Measurements from ENCODE around the gene SLC38A8.

SLC38A8 gene

DNA sequence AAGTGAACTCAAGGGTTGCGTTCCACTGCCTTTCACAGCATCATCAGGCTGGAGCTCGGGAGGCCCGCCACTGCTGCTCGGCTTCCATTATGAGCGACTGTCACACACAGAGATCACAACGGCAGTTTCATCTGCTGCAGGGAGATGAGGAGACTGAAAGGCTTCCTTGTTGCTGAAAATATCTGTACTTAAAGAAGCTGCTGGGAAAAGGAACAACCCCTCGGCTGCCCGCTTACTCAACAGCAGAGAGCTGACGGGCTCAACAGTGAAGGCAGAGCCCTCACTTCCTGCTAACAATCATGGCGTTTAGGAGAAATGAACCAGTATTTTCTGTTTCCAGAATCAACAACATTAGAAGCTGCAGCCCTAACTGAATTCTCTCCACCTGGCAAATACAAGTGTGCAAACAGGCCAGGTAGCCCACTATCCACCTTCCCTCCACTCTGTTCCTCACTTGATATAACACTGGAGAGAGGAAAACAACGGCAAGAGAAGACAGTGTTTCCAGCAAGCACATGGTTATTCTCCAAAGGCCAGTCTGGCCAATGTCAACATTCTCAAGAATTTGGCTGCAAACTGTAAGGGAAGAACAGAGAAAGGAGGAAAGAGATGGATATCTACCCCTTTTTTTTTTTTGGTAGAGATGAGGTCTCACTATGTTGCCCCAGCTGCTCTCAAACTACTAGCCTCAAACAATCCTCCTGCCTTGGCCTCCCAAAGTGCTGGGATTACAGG is 40.4 kb upstream of the SLC38A8 start:
- Histone ChIP-seq H3K9me3 (ENCODE audit: control insufficient read depth, low read length) (no peaks in the 10 kb centered on the region), H3K36me3 (ENCODE audit: control insufficient read depth, insufficient read depth, low read length) (peaks cover 88% of the 10 kb centered on the region), H3K27ac (ENCODE audit: low read depth, low read length, severe bottlenecking) (no peak overlapping the region), H3K4me3 (ENCODE audit: extremely low read depth, insufficient read depth, low read length, poor library complexity, severe bottlenecking) (no peak overlapping the region), H3K4me1 (ENCODE audit: control insufficient read depth, insufficient read depth, low read length, poor library complexity, severe bottlenecking) (no peaks in the 10 kb centered on the region)
- 97% methylated on average over 9 of the region's 11 CpGs for WGBS, 2 experiments (ENCODE audit: insufficient coverage in 2 of 2)

DNA sequence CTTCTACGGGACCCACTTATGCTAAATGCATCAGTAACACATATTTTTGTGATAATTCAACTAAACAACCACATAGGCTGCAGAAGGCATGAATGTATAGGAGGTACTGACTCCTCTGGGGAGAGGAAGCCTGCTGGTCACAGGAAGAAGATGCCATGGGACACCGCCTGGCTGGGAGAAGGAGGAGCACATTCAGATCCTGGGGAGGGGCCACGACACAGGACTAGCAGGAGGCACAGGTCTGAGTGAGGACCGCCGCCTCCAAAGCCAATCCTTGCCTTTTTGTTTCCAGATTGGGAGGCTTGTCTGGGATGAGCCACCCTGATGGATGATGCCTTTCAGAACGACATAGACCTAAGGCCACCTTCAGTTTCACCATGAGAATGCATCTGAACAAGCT is 39.5 kb upstream of the SLC38A8 start:
- peaks cover 88% of the 10 kb centered on the region for H3K36me3 ChIP-seq (ENCODE audit: control insufficient read depth, insufficient read depth, low read length)
- 81 to 92% methylated on average over 3 to 5 of the region's 6 CpGs for WGBS, 2 experiments (ENCODE audit: insufficient coverage in 2 of 2)
- no peak overlapping the region for H3K27ac ChIP-seq (ENCODE audit: low read depth, low read length, severe bottlenecking)
- H3K4me3 ChIP-seq (ENCODE audit: extremely low read depth, insufficient read depth, low read length, poor library complexity, severe bottlenecking), result no peak overlapping the region
- no peaks in the 10 kb centered on the region for H3K4me1 ChIP-seq (ENCODE audit: control insufficient read depth, insufficient read depth, low read length, poor library complexity, severe bottlenecking)
- H3K9me3 ChIP-seq (ENCODE audit: control insufficient read depth, low read length), result no peaks in the 10 kb centered on the region

DNA sequence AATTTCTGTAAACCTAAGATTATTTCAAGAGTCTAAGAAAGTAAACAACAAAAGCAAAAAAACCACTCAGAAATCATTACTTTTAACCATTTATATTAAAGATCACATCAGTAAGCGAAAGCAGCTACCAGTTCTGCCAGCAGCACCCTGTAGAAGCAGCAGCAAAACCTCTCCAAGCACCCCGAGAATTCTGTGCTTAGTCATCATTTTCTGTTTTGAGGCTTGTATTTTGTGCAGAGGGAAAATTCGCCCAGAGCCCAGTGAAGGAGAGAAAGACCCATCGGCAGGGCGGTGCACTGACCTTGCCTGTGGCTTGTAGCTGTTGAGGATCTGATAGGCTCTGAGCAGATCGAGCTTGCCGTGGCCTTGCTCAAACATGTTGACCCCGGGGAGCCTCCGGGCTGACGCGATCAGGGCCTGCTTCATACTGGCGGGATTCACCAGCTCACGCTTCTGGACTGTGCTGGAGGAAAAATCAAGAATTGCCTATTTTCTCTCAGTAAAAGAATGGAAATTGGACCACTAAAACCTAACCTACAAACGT is 38.9 kb upstream of the SLC38A8 start:
- H3K4me1 ChIP-seq (ENCODE audit: control insufficient read depth, insufficient read depth, low read length, poor library complexity, severe bottlenecking), result no peaks in the 10 kb centered on the region
- H3K27ac ChIP-seq (ENCODE audit: low read depth, low read length, severe bottlenecking), result no peak overlapping the region
- no peaks in the 10 kb centered on the region for H3K9me3 ChIP-seq (ENCODE audit: control insufficient read depth, low read length)
- WGBS, 2 experiments (ENCODE audit: insufficient coverage in 2 of 2), result 94 to 96% methylated on average over 9 to 11 of the region's 14 CpGs
- no peak overlapping the region for H3K4me3 ChIP-seq (ENCODE audit: extremely low read depth, insufficient read depth, low read length, poor library complexity, severe bottlenecking)
- H3K36me3 ChIP-seq (ENCODE audit: control insufficient read depth, insufficient read depth, low read length), result peaks cover 86% of the 10 kb centered on the region

DNA sequence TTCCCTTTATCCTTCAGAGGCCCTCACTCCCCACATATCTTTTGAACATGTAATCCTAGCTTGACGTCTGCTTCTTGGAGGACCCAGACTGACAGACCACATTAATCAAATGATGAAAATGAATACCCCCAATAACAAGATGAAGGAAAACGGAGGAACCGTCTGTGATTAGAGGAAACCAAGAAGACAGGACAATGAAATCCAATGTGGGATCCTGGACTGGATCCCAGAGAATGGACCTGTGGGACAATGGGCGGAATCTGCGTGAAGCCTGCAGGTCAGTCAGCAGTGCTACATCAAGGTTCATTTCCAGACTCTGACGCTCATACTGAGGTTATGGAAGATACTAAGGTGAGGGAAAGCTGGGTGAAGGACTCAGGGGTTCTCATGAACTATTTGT is 38.2 kb upstream of the SLC38A8 start:
- Histone ChIP-seq H3K4me3 (ENCODE audit: extremely low read depth, insufficient read depth, low read length, poor library complexity, severe bottlenecking) (no peak overlapping the region), H3K36me3 (ENCODE audit: control insufficient read depth, insufficient read depth, low read length) (peaks cover 80% of the 10 kb centered on the region), H3K4me1 (ENCODE audit: control insufficient read depth, insufficient read depth, low read length, poor library complexity, severe bottlenecking) (no peaks in the 10 kb centered on the region), H3K27ac (ENCODE audit: low read depth, low read length, severe bottlenecking) (no peak overlapping the region), H3K9me3 (ENCODE audit: control insufficient read depth, low read length) (no peaks in the 10 kb centered on the region)
- 97 to 98% methylated on average over 4 to 6 of the region's 6 CpGs for WGBS, 2 experiments (ENCODE audit: insufficient coverage in 2 of 2)

DNA sequence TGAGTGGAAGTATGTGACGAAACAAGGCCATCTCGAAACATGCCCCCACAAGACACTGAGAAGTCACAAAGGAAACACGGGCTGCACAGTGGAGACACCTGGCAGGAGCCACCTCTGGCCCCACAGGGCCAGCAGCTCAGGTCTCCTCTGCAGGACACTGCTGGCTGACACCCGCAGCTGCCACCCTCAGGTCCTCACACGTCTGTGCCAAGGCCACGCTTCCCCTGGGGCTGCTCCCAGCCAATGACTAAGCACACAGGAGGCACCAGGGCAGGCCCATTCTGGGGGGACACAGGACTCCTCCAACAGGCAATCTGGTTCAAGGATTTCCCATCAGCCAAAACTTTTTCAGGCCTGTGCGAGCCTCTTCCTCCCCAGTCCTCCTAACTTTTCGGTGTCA is 37.8 kb upstream of the SLC38A8 start:
- WGBS, 2 experiments (ENCODE audit: insufficient coverage in 2 of 2), result 95% methylated on average over 6 to 8 of the region's 8 CpGs
- peaks cover 81% of the 10 kb centered on the region for H3K36me3 ChIP-seq (ENCODE audit: control insufficient read depth, insufficient read depth, low read length)
- H3K4me1 ChIP-seq (ENCODE audit: control insufficient read depth, insufficient read depth, low read length, poor library complexity, severe bottlenecking), result no peaks in the 10 kb centered on the region
- H3K4me3 ChIP-seq (ENCODE audit: extremely low read depth, insufficient read depth, low read length, poor library complexity, severe bottlenecking), result no peak overlapping the region
- H3K27ac ChIP-seq (ENCODE audit: low read depth, low read length, severe bottlenecking), result no peak overlapping the region
- H3K9me3 ChIP-seq (ENCODE audit: control insufficient read depth, low read length), result no peaks in the 10 kb centered on the region

DNA sequence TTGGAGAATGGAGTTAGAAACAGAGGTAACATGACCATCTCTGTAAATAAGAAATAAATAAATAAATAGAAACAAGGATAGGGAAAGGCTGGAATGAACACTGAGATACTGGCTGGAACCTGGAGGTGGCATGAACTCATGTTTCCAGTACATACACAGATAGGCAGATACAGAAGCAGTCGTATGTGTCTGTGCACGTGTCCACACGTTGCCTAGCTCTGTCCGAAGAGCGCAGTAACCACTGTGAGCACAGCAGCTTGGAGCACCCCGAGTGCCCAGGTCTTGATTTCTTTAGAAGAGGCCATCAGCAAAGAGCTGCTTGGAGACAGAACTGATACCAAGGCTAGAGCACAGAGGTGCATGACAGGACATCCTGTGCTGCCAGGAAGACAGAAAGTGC is 37.1 kb upstream of the SLC38A8 start:
- H3K4me3 ChIP-seq (ENCODE audit: extremely low read depth, insufficient read depth, low read length, poor library complexity, severe bottlenecking), result no peak overlapping the region
- 90 to 97% methylated on average over 6 of the region's 6 CpGs for WGBS, 2 experiments (ENCODE audit: insufficient coverage in 2 of 2)
- no peaks in the 10 kb centered on the region for H3K9me3 ChIP-seq (ENCODE audit: control insufficient read depth, low read length)
- H3K4me1 ChIP-seq (ENCODE audit: control insufficient read depth, insufficient read depth, low read length, poor library complexity, severe bottlenecking), result no peaks in the 10 kb centered on the region
- H3K36me3 ChIP-seq (ENCODE audit: control insufficient read depth, insufficient read depth, low read length), result peaks cover 84% of the 10 kb centered on the region
- no peak overlapping the region for H3K27ac ChIP-seq (ENCODE audit: low read depth, low read length, severe bottlenecking)

DNA sequence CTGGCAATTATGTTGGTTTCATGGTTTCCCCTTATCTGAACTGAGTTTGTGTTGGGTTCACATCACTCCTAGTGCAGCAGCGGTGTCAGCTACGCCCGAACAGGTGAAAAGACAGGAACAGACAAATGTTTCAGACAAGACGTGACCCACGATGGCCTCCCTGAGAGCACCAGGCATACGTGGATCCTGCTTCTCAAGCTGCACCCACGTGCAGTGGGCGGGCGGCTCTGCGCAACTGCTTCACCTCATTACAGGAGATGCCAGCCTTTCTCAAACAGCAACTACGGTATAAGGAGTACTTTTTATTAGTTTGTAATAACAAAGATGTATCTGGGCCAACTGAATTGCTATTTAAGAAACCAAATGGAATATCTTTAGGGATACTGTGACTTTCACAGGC is 32.8 kb upstream of the SLC38A8 start:
- WGBS, 2 experiments (ENCODE audit: insufficient coverage in 2 of 2), result 89 to 99% methylated on average over 6 to 7 of the region's 11 CpGs
- Histone ChIP-seq H3K4me1 (ENCODE audit: control insufficient read depth, insufficient read depth, low read length, poor library complexity, severe bottlenecking) (no peaks in the 10 kb centered on the region), H3K9me3 (ENCODE audit: control insufficient read depth, low read length) (no peaks in the 10 kb centered on the region), H3K27ac (ENCODE audit: low read depth, low read length, severe bottlenecking) (no peak overlapping the region), H3K36me3 (ENCODE audit: control insufficient read depth, insufficient read depth, low read length) (peaks cover 79% of the 10 kb centered on the region), H3K4me3 (ENCODE audit: extremely low read depth, insufficient read depth, low read length, poor library complexity, severe bottlenecking) (no peak overlapping the region)

DNA sequence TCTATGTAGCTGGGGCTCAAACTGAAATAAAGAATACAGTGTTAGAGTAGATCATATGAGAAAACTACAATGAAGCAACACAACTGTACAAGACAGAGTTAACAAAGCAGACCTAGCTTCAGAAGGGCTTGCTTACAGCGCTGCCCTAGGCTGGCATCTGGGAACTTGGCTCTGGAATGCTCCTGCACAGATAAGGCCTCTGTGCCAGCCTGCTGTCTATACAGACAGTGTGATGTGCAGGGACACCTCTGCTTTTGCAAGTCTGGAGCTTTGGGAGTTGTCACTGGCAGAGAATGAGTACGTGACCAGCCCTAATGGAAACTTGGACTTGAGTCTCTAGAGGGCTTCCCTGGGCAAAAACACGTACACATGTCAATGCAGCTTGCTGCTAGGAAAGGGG is 32.1 kb upstream of the SLC38A8 start:
- peaks cover 81% of the 10 kb centered on the region for H3K36me3 ChIP-seq (ENCODE audit: control insufficient read depth, insufficient read depth, low read length)
- H3K4me1 ChIP-seq (ENCODE audit: control insufficient read depth, insufficient read depth, low read length, poor library complexity, severe bottlenecking), result no peaks in the 10 kb centered on the region
- H3K4me3 ChIP-seq (ENCODE audit: extremely low read depth, insufficient read depth, low read length, poor library complexity, severe bottlenecking), result no peak overlapping the region
- H3K27ac ChIP-seq (ENCODE audit: low read depth, low read length, severe bottlenecking), result no peak overlapping the region
- 88 to 97% methylated on average over 3 of the region's 3 CpGs for WGBS, 2 experiments (ENCODE audit: insufficient coverage in 2 of 2)
- H3K9me3 ChIP-seq (ENCODE audit: control insufficient read depth, low read length), result no peaks in the 10 kb centered on the region

DNA sequence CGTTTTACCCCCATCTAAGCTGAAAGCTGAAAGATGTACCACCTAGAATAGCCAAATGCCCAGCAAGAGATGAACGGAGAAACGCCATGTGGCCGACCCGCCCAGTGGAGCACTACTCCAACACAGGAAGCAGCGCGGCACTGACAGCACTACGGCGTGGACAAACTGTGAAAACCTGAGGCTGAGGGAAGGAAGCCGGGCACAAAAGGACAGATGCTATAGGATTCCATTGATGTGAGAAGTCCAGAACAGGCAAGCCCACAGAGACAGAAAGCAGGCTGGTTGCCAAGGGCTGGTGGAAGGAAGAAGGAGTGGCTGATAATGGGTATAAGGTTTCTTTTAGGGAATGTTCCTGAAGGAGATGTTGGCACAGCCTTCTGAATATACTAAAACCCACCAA is 29.4 kb upstream of the SLC38A8 start:
- 92 to 94% methylated on average over 10 of the region's 10 CpGs for WGBS, 2 experiments (ENCODE audit: insufficient coverage in 2 of 2)
- H3K27ac ChIP-seq (ENCODE audit: low read depth, low read length, severe bottlenecking), result no peak overlapping the region
- H3K9me3 ChIP-seq (ENCODE audit: control insufficient read depth, low read length), result no peaks in the 10 kb centered on the region
- H3K36me3 ChIP-seq (ENCODE audit: control insufficient read depth, insufficient read depth, low read length), result peaks cover 81% of the 10 kb centered on the region
- no peaks in the 10 kb centered on the region for H3K4me1 ChIP-seq (ENCODE audit: control insufficient read depth, insufficient read depth, low read length, poor library complexity, severe bottlenecking)
- H3K4me3 ChIP-seq (ENCODE audit: extremely low read depth, insufficient read depth, low read length, poor library complexity, severe bottlenecking), result no peak overlapping the region

DNA sequence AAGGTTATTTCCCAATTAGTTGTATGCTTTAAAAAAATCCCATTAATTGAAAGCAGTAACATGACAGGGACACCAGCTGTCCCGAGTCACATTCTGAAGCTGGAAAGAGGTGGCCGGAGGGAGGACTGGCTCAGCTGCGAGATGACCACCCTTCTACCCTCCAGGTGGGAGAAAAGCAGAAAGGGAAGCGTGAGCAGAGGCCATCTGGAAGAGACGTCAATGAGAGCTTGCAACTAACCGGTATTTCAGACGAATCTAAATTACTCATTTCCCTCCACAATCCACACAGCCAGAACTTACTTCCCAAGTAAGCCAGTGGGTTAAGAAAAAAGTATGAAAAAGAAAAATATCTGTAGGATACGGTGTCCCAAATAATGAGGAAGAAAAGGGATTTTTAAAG is 28.5 kb upstream of the SLC38A8 start:
- Histone ChIP-seq H3K27ac (ENCODE audit: low read depth, low read length, severe bottlenecking) (no peak overlapping the region), H3K36me3 (ENCODE audit: control insufficient read depth, insufficient read depth, low read length) (peaks cover 82% of the 10 kb centered on the region), H3K9me3 (ENCODE audit: control insufficient read depth, low read length) (no peaks in the 10 kb centered on the region), H3K4me1 (ENCODE audit: control insufficient read depth, insufficient read depth, low read length, poor library complexity, severe bottlenecking) (no peaks in the 10 kb centered on the region), H3K4me3 (ENCODE audit: extremely low read depth, insufficient read depth, low read length, poor library complexity, severe bottlenecking) (no peak overlapping the region)
- 100% methylated on average over 1 to 2 of the region's 8 CpGs for WGBS, 2 experiments (ENCODE audit: insufficient coverage in 2 of 2)

DNA sequence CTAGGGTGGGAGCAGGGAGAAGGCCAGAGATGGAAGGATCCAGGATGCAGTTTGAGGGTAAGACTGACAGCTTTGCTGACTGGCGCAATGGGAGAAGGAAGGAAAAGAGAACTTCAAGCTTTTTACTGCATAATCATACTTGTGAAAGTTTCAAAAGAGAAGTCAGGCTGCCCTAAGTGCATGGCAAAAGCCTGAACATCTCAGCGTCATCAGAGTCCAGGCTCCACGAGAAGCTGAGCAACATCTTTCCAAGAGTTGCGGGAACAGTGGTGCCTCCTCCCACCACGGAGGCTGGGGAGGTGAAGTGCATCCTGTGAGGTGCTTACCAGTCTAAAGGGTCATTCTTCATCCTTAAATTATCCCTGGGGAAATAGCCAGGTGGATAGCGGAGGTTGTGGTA is 26.9 kb upstream of the SLC38A8 start:
- H3K27ac ChIP-seq (ENCODE audit: low read depth, low read length, severe bottlenecking), result no peak overlapping the region
- no peak overlapping the region for H3K4me3 ChIP-seq (ENCODE audit: extremely low read depth, insufficient read depth, low read length, poor library complexity, severe bottlenecking)
- no peaks in the 10 kb centered on the region for H3K4me1 ChIP-seq (ENCODE audit: control insufficient read depth, insufficient read depth, low read length, poor library complexity, severe bottlenecking)
- WGBS, 2 experiments (ENCODE audit: insufficient coverage in 2 of 2), result 95 to 96% methylated on average over 4 to 5 of the region's 6 CpGs
- H3K9me3 ChIP-seq (ENCODE audit: control insufficient read depth, low read length), result no peaks in the 10 kb centered on the region
- peaks cover 77% of the 10 kb centered on the region for H3K36me3 ChIP-seq (ENCODE audit: control insufficient read depth, insufficient read depth, low read length)
